ENCODE measurements around the gene CELF6.

DNA sequence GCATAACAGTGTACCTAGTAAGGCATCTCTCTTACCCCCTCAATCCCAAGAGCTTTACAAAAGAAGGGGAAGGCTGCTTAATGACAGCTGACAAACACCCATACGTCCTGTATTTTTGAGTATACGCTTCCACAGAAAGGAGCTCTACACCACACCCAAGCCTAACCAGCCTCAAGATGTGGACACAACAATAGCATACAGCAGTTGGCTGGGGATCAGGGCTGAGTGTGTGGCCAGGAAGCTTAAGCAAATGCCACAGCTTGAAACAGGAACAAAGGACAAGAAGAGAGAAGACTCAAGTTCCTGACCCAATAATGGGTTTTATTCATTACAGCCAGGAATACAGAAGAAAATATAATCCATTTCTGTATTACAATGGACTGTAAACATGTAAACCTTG lies 48.9 kb upstream of the CELF6 start:
- TF ChIP-seq, protein P1, sequence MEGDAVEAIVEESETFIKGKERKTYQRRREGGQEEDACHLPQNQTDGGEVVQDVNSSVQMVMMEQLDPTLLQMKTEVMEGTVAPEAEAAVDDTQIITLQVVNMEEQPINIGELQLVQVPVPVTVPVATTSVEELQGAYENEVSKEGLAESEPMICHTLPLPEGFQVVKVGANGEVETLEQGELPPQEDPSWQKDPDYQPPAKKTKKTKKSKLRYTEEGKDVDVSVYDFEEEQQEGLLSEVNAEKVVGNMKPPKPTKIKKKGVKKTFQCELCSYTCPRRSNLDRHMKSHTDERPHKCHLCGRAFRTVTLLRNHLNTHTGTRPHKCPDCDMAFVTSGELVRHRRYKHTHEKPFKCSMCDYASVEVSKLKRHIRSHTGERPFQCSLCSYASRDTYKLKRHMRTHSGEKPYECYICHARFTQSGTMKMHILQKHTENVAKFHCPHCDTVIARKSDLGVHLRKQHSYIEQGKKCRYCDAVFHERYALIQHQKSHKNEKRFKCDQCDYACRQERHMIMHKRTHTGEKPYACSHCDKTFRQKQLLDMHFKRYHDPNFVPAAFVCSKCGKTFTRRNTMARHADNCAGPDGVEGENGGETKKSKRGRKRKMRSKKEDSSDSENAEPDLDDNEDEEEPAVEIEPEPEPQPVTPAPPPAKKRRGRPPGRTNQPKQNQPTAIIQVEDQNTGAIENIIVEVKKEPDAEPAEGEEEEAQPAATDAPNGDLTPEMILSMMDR (IDR thresholded peaks at IDR 0.05): no peak
- TF ChIP-seq POLR2A (IDR thresholded peaks at IDR 0.05): no peak
